Hepatocyte (in vitro differentiated cells): ENCODE results near the gene LYSET.

Source experiments
- EZH2 ChIP-seq: fragments of 200-600 bp; sonication (generic); IDR thresholded peaks from 2 replicates; pipeline ENCODE4 v1.6.1; 2016; ENCODE audit warnings: antibody characterized with exemption, mild to moderate bottlenecking, borderline replicate concordance
- TF ChIP-seq, protein P1 (sequence below): fragments of 200-600 bp; sonication (generic); IDR thresholded peaks from 2 replicates; pipeline ENCODE4 v1.5.1; 2016; ENCODE audit warnings: antibody characterized with exemption, mild to moderate bottlenecking; ENCODE audit not compliant: poor library complexity

DNA sequence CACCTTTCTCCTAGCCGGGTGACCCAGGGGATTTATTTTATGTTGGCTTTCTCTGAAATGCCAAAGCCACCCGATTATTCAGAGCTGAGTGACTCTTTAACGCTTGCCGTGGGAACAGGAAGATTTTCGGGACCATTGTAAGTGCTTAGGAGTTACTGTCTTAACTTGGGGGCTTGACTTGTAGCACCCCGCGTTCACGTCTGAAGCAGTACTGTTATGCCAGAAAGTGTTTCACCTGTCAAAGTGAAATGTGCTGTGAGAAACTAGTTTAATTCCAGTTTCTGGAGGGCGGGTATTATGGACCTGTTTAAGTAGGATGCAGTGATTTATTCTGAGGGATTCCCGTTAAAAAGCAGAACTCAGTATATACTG is 218 bp downstream of the LYSET start:
- TF ChIP-seq, protein P1, sequence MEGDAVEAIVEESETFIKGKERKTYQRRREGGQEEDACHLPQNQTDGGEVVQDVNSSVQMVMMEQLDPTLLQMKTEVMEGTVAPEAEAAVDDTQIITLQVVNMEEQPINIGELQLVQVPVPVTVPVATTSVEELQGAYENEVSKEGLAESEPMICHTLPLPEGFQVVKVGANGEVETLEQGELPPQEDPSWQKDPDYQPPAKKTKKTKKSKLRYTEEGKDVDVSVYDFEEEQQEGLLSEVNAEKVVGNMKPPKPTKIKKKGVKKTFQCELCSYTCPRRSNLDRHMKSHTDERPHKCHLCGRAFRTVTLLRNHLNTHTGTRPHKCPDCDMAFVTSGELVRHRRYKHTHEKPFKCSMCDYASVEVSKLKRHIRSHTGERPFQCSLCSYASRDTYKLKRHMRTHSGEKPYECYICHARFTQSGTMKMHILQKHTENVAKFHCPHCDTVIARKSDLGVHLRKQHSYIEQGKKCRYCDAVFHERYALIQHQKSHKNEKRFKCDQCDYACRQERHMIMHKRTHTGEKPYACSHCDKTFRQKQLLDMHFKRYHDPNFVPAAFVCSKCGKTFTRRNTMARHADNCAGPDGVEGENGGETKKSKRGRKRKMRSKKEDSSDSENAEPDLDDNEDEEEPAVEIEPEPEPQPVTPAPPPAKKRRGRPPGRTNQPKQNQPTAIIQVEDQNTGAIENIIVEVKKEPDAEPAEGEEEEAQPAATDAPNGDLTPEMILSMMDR: no peak
- TF ChIP-seq EZH2: no peak
